H9 (cell line): ENCODE measurements around the gene KEAP1. TPM values are rescaled to one million over a fixed set of nuclear protein-coding genes. Genes with fewer than 3 reads are reported as not detected.

Source experiments
- DNase-seq: peaks from one replicate; pipeline ENCODE4 v3.0.0-alpha.2; 2017
- H2AFZ ChIP-seq: one replicate; pipeline ENCODE4 v1.6.1; 2013; ENCODE audit warnings: mild to moderate bottlenecking, low read length, control low read depth, moderate library complexity
- H2AK5ac ChIP-seq: 2 replicates; pipeline ENCODE4 v1.6.1; 2013; ENCODE audit warnings: low read length, control low read depth, mixed read lengths; ENCODE audit not compliant: insufficient read length
- H2BK120ac ChIP-seq: one replicate; pipeline ENCODE4 v1.6.1; 2013; ENCODE audit warnings: low read depth, mild to moderate bottlenecking, low read length, control low read depth, inconsistent platforms; ENCODE audit not compliant: poor library complexity, severe bottlenecking
- H2BK12ac ChIP-seq: 2 replicates; pipeline ENCODE4 v1.6.1; 2013; ENCODE audit warnings: low read length, control low read depth, mixed read lengths, low read depth; ENCODE audit not compliant: insufficient read length
- H2BK15ac ChIP-seq: 2 replicates; pipeline ENCODE4 v1.6.1; 2013; ENCODE audit warnings: low read depth, low read length, control low read depth
- H2BK20ac ChIP-seq: one replicate; pipeline ENCODE4 v1.6.1; 2013; ENCODE audit warnings: low read depth, mild to moderate bottlenecking, low read length, control low read depth, inconsistent platforms; ENCODE audit not compliant: poor library complexity, severe bottlenecking
- H2BK5ac ChIP-seq: 2 replicates; pipeline ENCODE4 v1.6.1; 2013; ENCODE audit warnings: low read length, control low read depth, mixed read lengths; ENCODE audit not compliant: insufficient read length
- H3K14ac ChIP-seq: 2 replicates; pipeline ENCODE4 v1.6.1; 2013; ENCODE audit warnings: low read length, control low read depth; ENCODE audit not compliant: insufficient read depth
- H3K18ac ChIP-seq: 2 replicates; pipeline ENCODE4 v1.6.1; 2013; ENCODE audit warnings: low read depth, mild to moderate bottlenecking, mixed read lengths, low read length, control low read depth; ENCODE audit not compliant: insufficient read length
- H3K23ac ChIP-seq: 2 replicates; pipeline ENCODE4 v1.6.1; 2013; ENCODE audit warnings: low read length, control low read depth, mixed read lengths, low read depth; ENCODE audit not compliant: insufficient read length
- H3K23me2 ChIP-seq: 2 replicates; pipeline ENCODE4 v1.6.1; 2013; ENCODE audit warnings: low read depth, mild to moderate bottlenecking, mixed read lengths, low read length, control low read depth; ENCODE audit not compliant: insufficient read length, poor library complexity, severe bottlenecking
- H3K27ac ChIP-seq: 2 replicates; pipeline ENCODE4 v1.5.1; 2013; ENCODE audit warnings: low read length, control low read depth, mixed read lengths, low read depth; ENCODE audit not compliant: insufficient read length
- H3K27me3 ChIP-seq: 2 replicates; pipeline ENCODE4 v1.6.1; 2013; ENCODE audit warnings: low read length, control low read depth, inconsistent platforms; ENCODE audit not compliant: insufficient read depth
- H3K4ac ChIP-seq: 2 replicates; pipeline ENCODE4 v1.6.1; 2013; ENCODE audit warnings: low read depth, mild to moderate bottlenecking, control low read depth, inconsistent platforms, low read length, moderate library complexity
- H3K4me1 ChIP-seq: 2 replicates; pipeline ENCODE4 v1.6.1; 2013; ENCODE audit warnings: low read length, control low read depth, inconsistent platforms; ENCODE audit not compliant: insufficient read depth
- H3K4me2 ChIP-seq: 2 replicates; pipeline ENCODE4 v1.6.1; 2013; ENCODE audit warnings: low read length, control low read depth, mixed read lengths; ENCODE audit not compliant: insufficient read length, insufficient read depth
- H3K56ac ChIP-seq: 2 replicates; pipeline ENCODE4 v1.6.1; 2013; ENCODE audit warnings: low read depth, mild to moderate bottlenecking, mixed read lengths, low read length, control low read depth; ENCODE audit not compliant: insufficient read length
- H3K79me1 ChIP-seq: 2 replicates; pipeline ENCODE4 v1.6.1; 2013; ENCODE audit warnings: low read depth, mild to moderate bottlenecking, moderate library complexity, low read length, control low read depth, inconsistent platforms; ENCODE audit not compliant: insufficient read depth, poor library complexity, severe bottlenecking
- H3K79me2 ChIP-seq: 2 replicates; pipeline ENCODE4 v1.6.1; 2013; ENCODE audit warnings: low read length, control low read depth, inconsistent platforms; ENCODE audit not compliant: insufficient read depth
- H3K9ac ChIP-seq: 2 replicates; pipeline ENCODE4 v1.6.1; 2013; ENCODE audit warnings: low read length, control low read depth, mixed read lengths; ENCODE audit not compliant: insufficient read length; ENCODE audit errors: extremely low read depth
- H3K9me3 ChIP-seq: one replicate; pipeline ENCODE4 v1.6.1; 2013; ENCODE audit warnings: low read depth, low read length, inconsistent platforms; ENCODE audit not compliant: control insufficient read depth
- H3T11ph ChIP-seq: one replicate; pipeline ENCODE4 v1.6.1; 2013; ENCODE audit warnings: mild to moderate bottlenecking, low read length, control low read depth, inconsistent platforms
- H4K20me1 ChIP-seq: one replicate; pipeline ENCODE4 v1.6.1; 2013; ENCODE audit not compliant: control insufficient read depth, insufficient read length, insufficient read depth
- H4K5ac ChIP-seq: 2 replicates; pipeline ENCODE4 v1.6.1; 2013; ENCODE audit warnings: low read depth, mild to moderate bottlenecking, mixed read lengths, low read length, control low read depth; ENCODE audit not compliant: insufficient read length
- H4K8ac ChIP-seq: replicated peaks from 2 replicates; pipeline ENCODE4 v1.6.1; 2013; ENCODE audit warnings: low read length, control low read depth, mixed read lengths, low read depth; ENCODE audit not compliant: insufficient read length
- H4K91ac ChIP-seq: 2 replicates; pipeline ENCODE4 v1.6.1; 2013; ENCODE audit warnings: low read depth, mild to moderate bottlenecking, moderate library complexity, mixed read lengths, low read length, control low read depth; ENCODE audit not compliant: insufficient read length
- H3K27ac Mint-ChIP-seq, 3 experiments: 2 replicates in 2 of 3; 3 replicates in 1 of 3; pipeline ENCODE4 v1.8.0; 2020 to 2021; ENCODE audit warnings: mixed read lengths in 3 of 3, mild to moderate bottlenecking in 1 of 3, moderate library complexity in 1 of 3
- H3K27me3 Mint-ChIP-seq: 2 replicates; pipeline ENCODE4 v1.8.0; 2021; ENCODE audit warnings: low read depth, mild to moderate bottlenecking, moderate library complexity, mixed read lengths
- H3K36me3 Mint-ChIP-seq, 3 experiments: 2 replicates in 2 of 3; 3 replicates in 1 of 3; pipeline ENCODE4 v1.8.0; 2020 to 2021; ENCODE audit warnings: low read depth in 3 of 3, mixed read lengths in 3 of 3; ENCODE audit not compliant: insufficient read depth in 1 of 3
- H3K4me1 Mint-ChIP-seq, 2 experiments: 2 replicates each; pipeline ENCODE4 v1.8.0; 2020; ENCODE audit warnings: mixed read lengths in 2 of 2
- H3K4me3 Mint-ChIP-seq, 2 experiments: 2 replicates in 1 of 2; 3 replicates in 1 of 2; pipeline ENCODE4 v1.8.0; 2020 to 2021; ENCODE audit warnings: mild to moderate bottlenecking in 2 of 2, mixed read lengths in 2 of 2, moderate library complexity in 1 of 2
- H3K9me3 Mint-ChIP-seq, 2 experiments: 2 replicates in 1 of 2; 3 replicates in 1 of 2; pipeline ENCODE4 v1.8.0; 2020; ENCODE audit warnings: mild to moderate bottlenecking in 2 of 2, mixed read lengths in 2 of 2, moderate library complexity in 1 of 2
- CTCF ChIP-seq: fragments of 200-600 bp; sonication (generic); conservative IDR thresholded peaks from 3 replicates; pipeline ENCODE4 v1.8.0; 2021; ENCODE audit warnings: antibody characterized with exemption, mild to moderate bottlenecking
- WGBS: extraction: QIAGEN DNeasy Blood & Tissue Kit; methylation state at CpG from one replicate; pipeline ENCODE4 v1.1.7; 2013; ENCODE audit warnings: missing lambda C conversion rate, low lambda C conversion rate, mixed read lengths; ENCODE audit not compliant: insufficient read length; ENCODE audit errors: extremely low coverage; 5-methylcytosine and 5-hydroxymethylcytosine counted together
- total RNA-seq: library from RNA; stranded (reverse); gene quantifications from 2 replicates; pipeline ENCODE4 v1.2.1, GENCODE V29; 2021

Gene KEAP1
- total RNA-seq, 1 experiment from 2014 or later: 88.7 TPM

DNA sequence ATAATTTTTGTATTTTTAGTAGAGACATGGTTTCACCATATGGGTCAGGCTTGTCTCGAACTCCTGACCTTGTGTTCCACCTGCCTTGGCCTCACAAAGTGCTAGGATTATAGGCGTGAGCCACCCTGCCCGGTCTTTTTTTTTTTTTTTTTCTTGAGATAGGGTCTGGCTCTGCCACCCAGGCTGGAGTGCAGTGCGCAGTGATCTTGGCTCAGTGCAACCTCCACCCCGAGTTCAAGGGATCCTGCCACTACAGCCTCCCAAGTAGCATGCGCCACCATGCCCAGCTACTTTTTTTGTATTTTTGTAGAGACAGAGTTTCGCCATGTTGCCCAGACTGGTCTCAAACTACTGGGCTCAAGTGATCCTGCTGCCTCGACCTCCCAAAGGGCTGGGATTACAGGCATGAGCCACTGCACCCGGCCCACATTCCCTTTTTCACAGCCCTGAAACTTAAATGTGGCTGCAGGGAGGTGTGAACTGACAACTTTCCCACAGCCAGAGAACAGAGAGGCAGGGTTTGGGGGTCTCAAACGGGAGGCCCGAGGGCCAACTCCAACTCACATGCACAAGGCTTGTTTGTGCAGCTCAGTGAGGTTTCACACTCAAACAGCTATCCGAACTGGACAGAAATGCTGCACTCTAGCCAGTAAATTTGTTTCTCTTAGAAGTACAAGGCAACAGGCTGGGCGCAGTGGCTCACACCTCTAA, 18.5 kb upstream of the KEAP1 start:
- Mint-ChIP-seq H3K4me3 (no peak overlapping the region), H3K36me3 (no peaks in the 10 kb centered on the region), H3K4me1 (peaks cover 16 to 22% of the 10 kb centered on the region in 2 experiments), H3K27ac (no peak overlapping the region; a peak in 1 of 7 replicates), H3K9me3 (no peaks in the 10 kb centered on the region), H3K27me3 (peaks cover 20% of the 10 kb centered on the region)
- H4K20me1 ChIP-seq: no peaks in the 10 kb centered on the region
- H3K4me1 ChIP-seq: no peaks in the 10 kb centered on the region; the same call in 1 of the 2 replicates
- no peak overlapping the region for H2AK5ac ChIP-seq
- H3K23ac ChIP-seq: no peak overlapping the region
- no peak overlapping the region for H3K9ac ChIP-seq
- no peak overlapping the region for H2BK12ac ChIP-seq
- H3K4ac ChIP-seq: no peak overlapping the region
- H3K14ac ChIP-seq: no peak overlapping the region
- H4K8ac ChIP-seq: no peak overlapping the region
- H3K56ac ChIP-seq: no peak overlapping the region
- no CpG with 5 or more reads among the region's 13 CpGs for WGBS
- H3K79me1 ChIP-seq: no peaks in the 10 kb centered on the region
- DNase-seq: no peak
- H3K79me2 ChIP-seq: no peaks in the 10 kb centered on the region
- no peak overlapping the region for H2BK20ac ChIP-seq
- H3K27me3 ChIP-seq: no peaks in the 10 kb centered on the region; the same call in 1 of the 2 replicates
- no peak overlapping the region for H3K18ac ChIP-seq
- H3K9me3 ChIP-seq: no peaks in the 10 kb centered on the region
- TF ChIP-seq CTCF: no peak
- H2BK5ac ChIP-seq: no peak overlapping the region
- peaks cover 12% of the 10 kb centered on the region for H3K23me2 ChIP-seq
- no peak overlapping the region for H2AFZ ChIP-seq
- H2BK120ac ChIP-seq: no peak overlapping the region
- H3T11ph ChIP-seq: no peak overlapping the region
- H4K5ac ChIP-seq: no peak overlapping the region
- H4K91ac ChIP-seq: no peak overlapping the region
- H3K4me2 ChIP-seq: no peak overlapping the region
- H2BK15ac ChIP-seq: no peak overlapping the region
- H3K27ac ChIP-seq: no peak overlapping the region
